HEK293 (cell line): Measurements from ENCODE around the gene ELFN1.

Experiments
- CTCF ChIA-PET: fragments of 350-600 bp; formaldehyde crosslinking; extraction: SDS; loops from one replicate; lab custom pipeline; 2021; ENCODE audit warnings: antibody characterized with exemption; lab: Yijun Ruan, JAX
- POLR2A ChIA-PET: fragments of 300-600 bp; formaldehyde crosslinking; extraction: SDS; loops from one replicate; lab custom pipeline; 2020; ENCODE audit warnings: antibody characterized with exemption, inconsistent platforms; lab: Yijun Ruan, JAX
- H3K27ac ChIP-seq: fragments of 200-500 bp; sonication (Bioruptor generic); 2 replicates; pipeline ENCODE4 v1.5.1; 2014; ENCODE audit warnings: low read depth, low read length, control low read depth, inconsistent platforms; ENCODE audit errors: extremely low read depth
- H3K36me3 ChIP-seq, 2 experiments: fragments of 200-500 bp in 1 of 2; sonication (Bioruptor generic) in 1 of 2; 1 replicate in 1 of 2; 2 replicates in 1 of 2; pipeline ENCODE4 v1.5.1; 2014 to 2017; ENCODE audit warnings: inconsistent platforms in 2 of 2, low read length in 2 of 2; ENCODE audit not compliant: control insufficient read depth in 2 of 2, insufficient read depth in 1 of 2
- H3K4me1 ChIP-seq: fragments of 200-500 bp; sonication (Bioruptor generic); 2 replicates; pipeline ENCODE4 v1.5.1; 2014; ENCODE audit warnings: mild to moderate bottlenecking, low read length, inconsistent platforms; ENCODE audit not compliant: control insufficient read depth, insufficient read depth
- H3K4me3 ChIP-seq: 2 replicates; pipeline ENCODE4 v1.5.1; 2011; ENCODE audit warnings: low read depth, mild to moderate bottlenecking, control low read depth, low read length, moderate library complexity
- H3K9me3 ChIP-seq: fragments of 200-500 bp; sonication (Bioruptor generic); 2 replicates; pipeline ENCODE4 v1.5.1; 2014; ENCODE audit warnings: low read depth, low read length, inconsistent platforms; ENCODE audit not compliant: control insufficient read depth, insufficient read depth
- EGR2 ChIP-seq: fragments of 450-650 bp; formaldehyde crosslinking; IDR thresholded peaks from 2 replicates; pipeline ENCODE4 v1.5.1; 2016; ENCODE audit warnings: low read depth, missing biosample characterization, missing genetic modification characterization
- GLIS1 ChIP-seq: fragments of 450-650 bp; formaldehyde crosslinking; IDR thresholded peaks from 2 replicates; pipeline ENCODE4 v1.5.1; 2016; ENCODE audit warnings: missing biosample characterization, missing genetic modification characterization
- HOXA7 ChIP-seq: sonication (generic); formaldehyde crosslinking; IDR thresholded peaks from 2 replicates; pipeline ENCODE4 v1.8.1; 2022; ENCODE audit warnings: missing genetic modification reagents, borderline replicate concordance
- KLF7 ChIP-seq: fragments of 450-650 bp; formaldehyde crosslinking; IDR thresholded peaks from 2 replicates; pipeline ENCODE4 v1.5.1; 2016; ENCODE audit warnings: missing biosample characterization, missing genetic modification characterization, borderline replicate concordance
- MYNN ChIP-seq: fragments of 450-650 bp; formaldehyde crosslinking; IDR thresholded peaks from 2 replicates; pipeline ENCODE4 v1.5.1; 2016; ENCODE audit warnings: missing biosample characterization, missing genetic modification characterization, borderline replicate concordance
- REPIN1 ChIP-seq: fragments of 450-650 bp; formaldehyde crosslinking; IDR thresholded peaks from 2 replicates; pipeline ENCODE4 v1.5.1; 2017; ENCODE audit warnings: missing biosample characterization, missing genetic modification characterization, low read depth
- SALL2 ChIP-seq: fragments of 450-650 bp; formaldehyde crosslinking; IDR thresholded peaks from 2 replicates; pipeline ENCODE4 v1.5.0; 2017; ENCODE audit warnings: missing biosample characterization, mild to moderate bottlenecking, missing genetic modification characterization, borderline replicate concordance
- SCRT2 ChIP-seq: fragments of 450-650 bp; formaldehyde crosslinking; IDR thresholded peaks from 2 replicates; pipeline ENCODE4 v1.5.1; 2016; ENCODE audit warnings: missing biosample characterization, missing genetic modification characterization
- SETDB1 ChIP-seq: IDR thresholded peaks from one replicate; pipeline ENCODE4 v1.6.1; 2017; ENCODE audit warnings: mild to moderate bottlenecking, low read length, moderate library complexity, mixed read lengths; ENCODE audit not compliant: insufficient read length
- YY1 ChIP-seq: fragments of 450-650 bp; formaldehyde crosslinking; IDR thresholded peaks from 2 replicates; pipeline ENCODE4 v1.5.1; 2018; ENCODE audit warnings: missing biosample characterization, missing genetic modification characterization
- YY2 ChIP-seq: fragments of 450-650 bp; formaldehyde crosslinking; IDR thresholded peaks from 2 replicates; pipeline ENCODE4 v1.5.1; 2016; ENCODE audit warnings: missing biosample characterization, missing genetic modification characterization
- ZBTB26 ChIP-seq: fragments of 450-650 bp; formaldehyde crosslinking; optimal IDR thresholded peaks from 2 replicates; pipeline ENCODE3; 2016; ENCODE audit warnings: missing biosample characterization, mild to moderate bottlenecking, missing genetic modification characterization
- ZNF114 ChIP-seq: fragments of 450-650 bp; formaldehyde crosslinking; IDR thresholded peaks from 2 replicates; pipeline ENCODE4 v1.5.0; 2017; ENCODE audit warnings: missing biosample characterization, missing genetic modification characterization
- ZNF121 ChIP-seq: fragments of 450-650 bp; formaldehyde crosslinking; IDR thresholded peaks from 2 replicates; pipeline ENCODE4 v1.5.1; 2016; ENCODE audit warnings: missing biosample characterization, missing genetic modification characterization
- ZNF146 ChIP-seq: fragments of 450-650 bp; formaldehyde crosslinking; IDR thresholded peaks from 2 replicates; pipeline ENCODE4 v1.5.1; 2016; ENCODE audit warnings: missing biosample characterization, missing genetic modification characterization
- ZNF175 ChIP-seq: fragments of 450-650 bp; formaldehyde crosslinking; IDR thresholded peaks from 2 replicates; pipeline ENCODE4 v1.5.1; 2016; ENCODE audit warnings: missing biosample characterization, missing genetic modification characterization
- ZNF202 ChIP-seq: fragments of 450-650 bp; formaldehyde crosslinking; IDR thresholded peaks from 2 replicates; pipeline ENCODE4 v1.5.1; 2016; ENCODE audit warnings: missing biosample characterization, missing genetic modification characterization, borderline replicate concordance
- ZNF266 ChIP-seq: fragments of 450-650 bp; formaldehyde crosslinking; IDR thresholded peaks from 2 replicates; pipeline ENCODE4 v1.5.1; 2016; ENCODE audit warnings: missing biosample characterization, missing genetic modification characterization, low read depth
- ZNF274 ChIP-seq, 2 experiments: fragments of 200-500 bp in 1 of 2; fragments of 450-650 bp in 1 of 2; sonication (Bioruptor generic) in 1 of 2; formaldehyde crosslinking in 1 of 2; IDR thresholded peaks; 2 replicates each; pipeline versions ENCODE4 v1.5.1 to v1.6.1; 2014 to 2016; ENCODE audit warnings: borderline replicate concordance in 1 of 2, inconsistent platforms in 1 of 2, low read length in 1 of 2, missing biosample characterization in 1 of 2, missing genetic modification characterization in 1 of 2
- ZNF354C ChIP-seq: fragments of 450-650 bp; formaldehyde crosslinking; IDR thresholded peaks from 2 replicates; pipeline ENCODE4 v1.5.1; 2016; ENCODE audit warnings: missing biosample characterization, missing genetic modification characterization, low read depth, borderline replicate concordance
- ZNF449 ChIP-seq: fragments of 450-650 bp; formaldehyde crosslinking; IDR thresholded peaks from 2 replicates; pipeline ENCODE4 v1.5.1; 2017; ENCODE audit warnings: missing biosample characterization, mild to moderate bottlenecking, missing genetic modification characterization, moderate library complexity
- ZNF529 ChIP-seq: fragments of 450-650 bp; formaldehyde crosslinking; IDR thresholded peaks from 2 replicates; pipeline ENCODE4 v1.5.1; 2017; ENCODE audit warnings: missing genetic modification characterization, missing biosample characterization; ENCODE audit not compliant: insufficient replicate concordance
- ZNF561 ChIP-seq: fragments of 450-650 bp; IDR thresholded peaks from 2 replicates; pipeline ENCODE4 v1.5.1; 2018; ENCODE audit warnings: missing biosample characterization, missing genetic modification characterization, borderline replicate concordance
- ZNF621 ChIP-seq: fragments of 450-650 bp; formaldehyde crosslinking; IDR thresholded peaks from 2 replicates; pipeline ENCODE4 v1.5.1; 2017; ENCODE audit warnings: missing biosample characterization, missing genetic modification characterization
- ZNF626 ChIP-seq: fragments of 450-650 bp; sonication (Bioruptor Pico); formaldehyde crosslinking; IDR thresholded peaks from 2 replicates; pipeline ENCODE4 v1.5.1; 2018; ENCODE audit warnings: missing biosample characterization, missing genetic modification characterization, inconsistent platforms
- ZNF747 ChIP-seq: fragments of 450-650 bp; formaldehyde crosslinking; IDR thresholded peaks from 2 replicates; pipeline ENCODE4 v1.5.1; 2016; ENCODE audit warnings: missing biosample characterization, missing genetic modification characterization
- ZNF777 ChIP-seq: fragments of 450-650 bp; formaldehyde crosslinking; IDR thresholded peaks from 2 replicates; pipeline ENCODE4 v1.5.1; 2017; ENCODE audit warnings: missing biosample characterization, missing genetic modification characterization, borderline replicate concordance
- TF ChIP-seq, protein P1 (sequence below): fragments of 450-650 bp; formaldehyde crosslinking; IDR thresholded peaks from 2 replicates; pipeline ENCODE4 v1.5.1; 2017; ENCODE audit warnings: missing biosample characterization, missing genetic modification characterization
- TF ChIP-seq, protein P2 (sequence below): fragments of 450-650 bp; formaldehyde crosslinking; IDR thresholded peaks from 2 replicates; pipeline ENCODE4 v1.5.1; 2016; ENCODE audit warnings: missing biosample characterization, missing genetic modification characterization

The ELFN1 gene

GRCh38 chr7:1696671-1697498 lies 26.8 kb downstream of the ELFN1 start:
- H3K36me3 ChIP-seq = no peaks in the 10 kb centered on the region
- no peaks in the 10 kb centered on the region for H3K4me1 ChIP-seq
- no peak overlapping the region for H3K27ac ChIP-seq
- TF ChIP-seq HOXA7 (CRISPR knock-in tag) (no peak), ZNF354C (tag by site-specific recombination) (no peak), ZNF529 (no peak), ZNF621 (no peak), EGR2 (tag by site-specific recombination) (no peak), ZBTB26 (tag by site-specific recombination) (no peak), ZNF626 (tag by site-specific recombination) (no peak), ZNF146 (tag by site-specific recombination) (no peak), ZNF274 (IDR thresholded peaks at IDR 0.05; ENCODE audit: low read length) (no peak), ZNF274 (tag by site-specific recombination; IDR thresholded peaks at IDR 0.05; ENCODE audit: borderline replicate concordance) (no peak), MYNN (tag by site-specific recombination) (no peak), SCRT2 (tag by site-specific recombination) (no peak), ZNF747 (tag by site-specific recombination) (no peak), ZNF121 (tag by site-specific recombination) (no peak), ZNF777 (tag by site-specific recombination) (no peak), YY2 (no peak), ZNF561 (tag by site-specific recombination) (no peak), ZNF202 (tag by site-specific recombination) (no peak), YY1 (tag by site-specific recombination) (no peak), GLIS1 (tag by site-specific recombination) (no peak)
- TF ChIP-seq, protein P1, sequence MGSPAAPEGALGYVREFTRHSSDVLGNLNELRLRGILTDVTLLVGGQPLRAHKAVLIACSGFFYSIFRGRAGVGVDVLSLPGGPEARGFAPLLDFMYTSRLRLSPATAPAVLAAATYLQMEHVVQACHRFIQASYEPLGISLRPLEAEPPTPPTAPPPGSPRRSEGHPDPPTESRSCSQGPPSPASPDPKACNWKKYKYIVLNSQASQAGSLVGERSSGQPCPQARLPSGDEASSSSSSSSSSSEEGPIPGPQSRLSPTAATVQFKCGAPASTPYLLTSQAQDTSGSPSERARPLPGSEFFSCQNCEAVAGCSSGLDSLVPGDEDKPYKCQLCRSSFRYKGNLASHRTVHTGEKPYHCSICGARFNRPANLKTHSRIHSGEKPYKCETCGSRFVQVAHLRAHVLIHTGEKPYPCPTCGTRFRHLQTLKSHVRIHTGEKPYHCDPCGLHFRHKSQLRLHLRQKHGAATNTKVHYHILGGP (tag by site-specific recombination) = no peak
- TF ChIP-seq, all 188 proteins: peak for 0
- no peaks in the 10 kb centered on the region for H3K9me3 ChIP-seq
- CTCF ChIA-PET = no interaction called here
- POLR2A ChIA-PET = interaction anchor here (0.7 kb wide), 1 partner anchor 1102 kb away, joined by 3 read pairs; no protein-coding TSS in a partner anchor
- no peak overlapping the region for H3K4me3 ChIP-seq

DNA sequence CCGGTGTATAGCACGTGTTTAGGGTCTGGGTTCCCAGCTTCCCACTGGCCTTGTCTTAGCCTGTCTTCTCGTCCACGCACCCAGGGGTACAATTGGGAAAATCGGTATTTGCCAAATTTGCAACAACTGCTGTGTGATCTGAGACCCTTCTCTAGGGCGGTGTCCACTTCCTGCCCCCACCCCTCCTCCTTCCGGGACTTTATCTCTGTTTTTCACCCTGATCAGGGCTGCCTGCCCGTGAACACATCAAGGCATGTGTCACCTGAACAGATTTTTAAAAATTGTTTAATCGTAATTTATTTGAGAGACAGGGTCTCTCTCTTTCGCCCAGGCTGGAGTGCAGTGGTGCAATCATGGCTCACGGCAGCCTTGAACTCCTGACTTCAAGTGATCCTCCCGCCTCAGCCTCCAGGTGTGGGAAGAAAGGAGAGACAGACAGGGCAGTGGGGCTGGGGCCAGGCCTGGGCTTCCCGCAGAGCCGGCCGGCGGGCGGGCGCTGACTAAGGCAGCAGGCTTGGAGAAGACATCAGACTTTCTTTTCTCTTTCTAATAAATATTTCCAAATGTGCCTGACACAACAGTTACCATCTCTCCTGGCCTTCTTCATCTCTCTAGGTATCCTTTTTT lies 27.5 kb downstream of the ELFN1 start:
- Histone ChIP-seq H3K4me1 (no peaks in the 10 kb centered on the region), H3K36me3 (no peaks in the 10 kb centered on the region), H3K9me3 (no peaks in the 10 kb centered on the region), H3K4me3 (no peak overlapping the region), H3K27ac (no peak overlapping the region)
- CTCF ChIA-PET = interaction anchor here (1.1 kb wide), 1 partner anchor 10 kb away, joined by 10 read pairs; no protein-coding TSS in a partner anchor
- POLR2A ChIA-PET = no interaction called here
- TF ChIP-seq SALL2 = no peak
- no peak for TF ChIP-seq REPIN1 (tag by site-specific recombination)
- no peak for TF ChIP-seq ZNF114 (tag by site-specific recombination)
- TF ChIP-seq, protein P2, sequence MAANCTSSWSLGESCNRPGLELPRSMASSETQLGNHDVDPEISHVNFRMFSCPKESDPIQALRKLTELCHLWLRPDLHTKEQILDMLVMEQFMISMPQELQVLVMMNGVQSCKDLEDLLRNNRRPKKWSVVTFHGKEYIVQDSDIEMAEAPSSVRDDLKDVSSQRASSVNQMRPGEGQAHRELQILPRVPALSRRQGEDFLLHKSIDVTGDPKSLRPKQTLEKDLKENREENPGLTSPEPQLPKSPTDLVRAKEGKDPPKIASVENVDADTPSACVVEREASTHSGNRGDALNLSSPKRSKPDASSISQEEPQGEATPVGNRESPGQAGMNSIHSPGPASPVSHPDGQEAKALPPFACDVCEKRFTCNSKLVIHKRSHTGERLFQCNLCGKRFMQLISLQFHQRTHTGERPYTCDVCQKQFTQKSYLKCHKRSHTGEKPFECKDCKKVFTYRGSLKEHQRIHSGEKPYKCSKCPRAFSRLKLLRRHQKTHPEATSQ = no peak
- TF ChIP-seq ZNF274 (IDR thresholded peaks at IDR 0.05; ENCODE audit: low read length) = no peak
- TF ChIP-seq ZNF274 (tag by site-specific recombination; IDR thresholded peaks at IDR 0.05; ENCODE audit: borderline replicate concordance) = no peak
- TF ChIP-seq ZNF266 = no peak
- no peak for TF ChIP-seq KLF7
- no peak for TF ChIP-seq ZNF175
- TF ChIP-seq ZNF449 (tag by site-specific recombination) = no peak
- TF ChIP-seq SETDB1 = no peak
